ENCODE data around the gene RNASE1.
"Not testable (repeated sequence)": the region's sequence is repeated elsewhere in the genome, so short reads cannot be mapped to it uniquely, and the experiment has no call there.

Gene RNASE1

DNA sequence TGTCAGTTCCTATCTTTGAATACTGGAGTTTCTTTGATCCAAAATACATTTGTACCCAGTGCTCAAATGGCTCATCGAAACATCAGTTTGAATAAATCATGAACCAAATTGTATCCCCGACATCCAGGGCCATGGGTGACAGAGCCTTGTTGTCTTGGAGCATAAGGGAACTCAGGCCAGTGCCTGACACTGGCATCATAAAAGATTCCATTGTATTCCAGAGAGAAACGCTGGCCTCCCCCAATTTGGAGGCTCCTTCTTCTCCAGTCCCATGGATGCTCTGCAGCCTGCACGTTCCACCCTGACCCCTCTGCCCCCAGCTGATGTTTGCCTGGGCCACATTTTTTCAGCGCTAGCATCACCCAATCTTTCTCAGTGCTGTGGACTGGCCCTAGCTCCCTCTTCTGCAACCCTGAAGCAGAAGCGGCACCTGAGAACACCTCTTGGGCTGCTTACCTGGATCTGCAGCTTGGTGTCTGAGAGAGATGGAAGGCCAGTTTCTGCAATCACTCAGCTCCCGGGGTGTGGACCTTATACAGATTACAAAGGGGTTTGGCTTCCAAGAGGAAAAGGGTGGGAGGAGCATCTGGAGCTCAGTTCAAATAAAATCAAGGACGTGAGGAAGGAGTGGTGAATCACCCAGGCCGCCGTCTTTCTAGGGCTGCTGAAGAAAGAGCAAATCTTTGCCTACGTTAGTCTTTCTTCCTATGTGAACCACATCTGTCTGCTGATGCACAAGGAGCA is at the start of gene RNASE1:
TSS of gene RNASE1 (minus strand) at position 504 of the 744 bp plus-strand sequence. CDS start 776 bp downstream, outside the sequence.
- no peak for FAIRE-seq

DNA sequence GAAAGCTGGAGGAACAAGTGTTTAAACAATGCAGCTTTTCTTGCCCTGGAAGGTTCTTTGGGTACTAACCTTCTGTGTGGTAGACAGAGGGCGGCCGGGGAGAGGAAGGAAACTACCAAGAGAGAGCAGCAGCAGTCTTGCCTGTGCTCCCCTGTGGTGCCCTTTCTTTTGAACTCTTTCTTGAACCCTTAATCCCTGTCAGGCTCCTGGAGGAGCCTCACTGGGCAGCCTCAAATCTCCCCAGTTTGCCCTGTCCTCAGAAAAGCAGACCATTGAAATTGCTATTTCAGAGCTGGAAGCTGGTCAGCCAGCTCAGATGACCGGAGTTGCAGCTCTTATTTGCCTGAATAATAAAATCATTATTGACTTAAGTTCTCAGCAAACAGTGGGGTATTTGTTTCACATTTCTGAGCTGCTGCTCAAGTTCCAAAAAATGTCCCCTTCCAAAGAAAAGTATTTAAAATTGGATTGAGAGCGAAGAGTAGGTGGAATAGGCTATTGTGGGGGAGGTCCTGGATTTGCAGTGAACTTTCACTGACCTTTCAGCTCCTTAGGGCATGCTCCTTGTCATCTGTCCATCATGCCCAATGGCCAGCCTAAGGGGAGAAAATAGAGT is 46.4 kb upstream of the RNASE1 start:
- no peak for FAIRE-seq

DNA sequence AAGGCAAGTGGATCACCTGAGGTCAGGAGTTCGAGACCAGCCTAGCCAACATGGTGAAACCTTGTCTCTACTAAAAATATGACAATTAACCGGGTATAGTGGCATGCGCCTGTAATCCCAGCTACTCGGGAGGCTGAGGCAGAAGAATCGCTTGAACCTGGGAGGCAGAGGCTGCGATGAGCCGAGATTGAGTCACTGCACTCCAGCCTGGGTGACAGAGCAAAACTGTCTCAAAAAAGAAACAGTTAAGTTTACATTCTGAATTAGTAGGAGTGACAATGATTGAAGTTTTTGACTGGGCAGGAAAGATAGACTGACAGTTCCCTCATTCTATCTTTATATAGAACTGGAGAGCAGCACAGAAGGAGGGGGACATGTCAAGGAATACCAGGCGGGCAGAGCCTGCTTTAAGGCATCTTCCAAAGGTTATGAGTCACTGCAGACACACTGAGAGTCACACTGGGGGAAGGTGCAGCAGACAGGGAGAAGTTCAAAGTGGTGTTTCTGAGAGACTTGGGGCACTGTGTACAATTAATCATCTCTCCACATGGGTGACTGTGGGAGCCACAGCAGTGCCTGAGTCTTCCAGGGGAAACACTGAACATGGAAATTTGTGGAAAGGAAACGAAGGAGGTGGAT is 45.8 kb upstream of the RNASE1 start:
- no peak for FAIRE-seq

DNA sequence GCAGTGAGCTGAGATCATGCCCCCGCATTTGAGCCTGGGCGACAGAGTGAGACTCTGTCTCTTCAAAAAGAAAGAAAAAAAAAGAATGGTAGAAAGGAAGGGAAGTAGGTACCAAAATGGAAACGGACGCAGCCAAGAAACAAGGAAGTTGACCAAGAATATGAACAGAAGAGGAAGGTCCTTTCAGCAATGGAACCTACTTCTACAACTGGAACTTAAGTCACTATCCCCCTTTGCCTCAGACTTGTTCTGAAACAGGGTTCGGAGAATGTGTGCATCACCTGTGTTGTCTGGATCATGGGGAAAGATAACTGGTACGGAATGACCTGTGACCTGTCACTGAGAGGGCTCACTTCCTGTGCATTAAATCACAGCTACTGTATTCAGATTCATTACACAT is 43.9 kb upstream of the RNASE1 start:
- no peak for FAIRE-seq

DNA sequence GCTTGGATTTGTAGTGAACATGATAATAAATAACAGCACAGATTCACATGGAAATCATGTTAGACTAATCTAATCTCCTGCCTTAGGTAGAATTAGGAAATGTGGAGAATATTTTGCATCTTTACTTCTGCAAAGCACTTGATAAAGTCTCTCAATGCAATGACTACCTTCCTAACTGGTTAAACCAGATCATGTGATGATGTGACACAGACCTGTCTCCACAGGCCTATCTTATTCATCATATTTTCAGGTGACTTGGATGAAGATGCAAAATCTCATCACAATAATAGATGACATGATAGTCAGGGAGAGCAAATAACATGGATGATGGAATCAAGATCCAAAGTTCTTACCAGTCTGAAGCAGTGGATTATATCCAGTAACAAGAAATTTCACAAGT is 38.5 kb upstream of the RNASE1 start:
- FAIRE-seq = no peak

GRCh38 chr14:20837831-20838230 is 35.2 kb upstream of the RNASE1 start:
- no peak for FAIRE-seq

GRCh38 chr14:20836668-20837338 is 34.2 kb upstream of the RNASE1 start:
- no peak for FAIRE-seq

- FAIRE-seq = no peak
These were observed 32.3 kb upstream of the RNASE1 start for GRCh38 chr14:20834899-20835298.

- FAIRE-seq = no peak
These were observed 28.2 kb upstream of the RNASE1 start for GRCh38 chr14:20830831-20831230.

DNA sequence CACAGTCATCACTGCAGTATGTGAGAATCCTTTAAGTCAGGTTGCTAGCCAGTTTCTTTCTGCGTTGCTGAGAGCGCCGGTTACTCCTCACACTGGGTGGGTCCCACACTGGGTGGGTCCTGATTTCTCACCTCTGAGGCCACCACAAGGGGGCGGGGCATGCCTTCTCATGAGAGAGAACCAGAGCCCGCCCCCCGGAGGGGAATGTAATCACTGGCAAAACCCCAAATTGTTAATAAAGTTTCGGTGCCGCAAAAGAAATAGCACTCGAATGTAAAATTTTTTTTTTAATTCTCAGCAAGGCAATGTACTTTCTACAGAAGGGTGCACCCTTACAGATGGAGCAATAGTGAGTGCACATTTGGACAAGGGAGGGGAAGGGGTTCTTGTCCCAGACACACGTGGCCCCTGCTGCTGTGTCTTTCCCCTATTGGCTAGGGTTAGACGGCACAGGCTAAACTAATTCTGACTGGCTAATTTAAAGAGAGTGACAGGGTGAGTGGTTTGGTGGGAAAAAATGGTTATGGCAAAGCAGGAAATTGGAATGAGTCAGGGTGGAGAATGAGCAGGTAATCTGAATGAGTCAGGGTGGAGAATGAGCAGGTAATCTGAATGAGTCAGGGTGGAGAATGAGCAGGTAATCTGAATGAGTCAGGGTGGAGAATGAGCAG is 25.5 kb upstream of the RNASE1 start:
- not testable (repeated sequence) for FAIRE-seq

- no peak for FAIRE-seq
These were observed 24.7 kb upstream of the RNASE1 start for GRCh38 chr14:20827326-20827725.

DNA sequence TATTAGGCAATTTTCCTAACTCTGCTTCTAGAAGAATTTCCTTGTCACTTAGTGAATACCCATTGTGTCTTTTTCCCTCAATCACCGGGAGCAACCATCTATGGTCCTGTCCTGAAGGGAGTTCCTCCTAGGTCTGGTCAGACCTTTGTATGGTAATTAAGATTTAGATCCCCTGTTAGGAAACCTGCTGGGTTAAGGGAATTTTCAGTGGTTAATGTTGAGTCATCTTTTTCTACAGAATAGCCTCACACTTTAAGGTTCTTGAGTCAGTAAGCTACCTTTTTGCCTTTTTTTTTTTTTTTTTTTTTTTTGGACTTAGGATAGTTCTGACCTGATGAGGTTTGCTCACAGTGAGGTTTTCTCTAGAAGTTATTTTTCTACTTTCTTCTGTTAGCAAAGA is 24.0 kb upstream of the RNASE1 start:
- FAIRE-seq = not testable (repeated sequence)

- FAIRE-seq = no peak
These were observed 21.2 kb upstream of the RNASE1 start for GRCh38 chr14:20823859-20824258.

GRCh38 chr14:20821521-20822108 is 19.0 kb upstream of the RNASE1 start:
- FAIRE-seq = not testable (repeated sequence)

- no peak for FAIRE-seq
These were observed 17.6 kb upstream of the RNASE1 start for GRCh38 chr14:20820063-20820904.

DNA sequence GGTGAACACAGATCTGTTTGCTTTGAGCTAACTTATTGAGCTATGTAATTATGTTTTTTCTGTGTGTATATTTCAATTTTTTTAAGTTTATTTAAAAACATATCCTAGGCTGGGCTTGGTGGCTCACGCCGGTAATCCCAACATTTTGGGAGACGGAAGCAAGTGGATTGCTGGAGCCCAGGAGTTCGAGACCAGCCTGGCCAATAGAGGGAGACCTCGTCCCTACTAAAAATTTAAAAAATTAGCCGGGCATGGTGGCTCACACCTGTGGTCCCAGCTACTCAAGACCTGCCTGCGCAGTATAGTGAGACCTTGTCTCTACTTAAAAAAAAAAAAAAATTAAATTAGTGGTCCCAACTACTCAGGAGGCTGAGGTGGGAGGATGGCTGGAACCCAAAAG is 16.2 kb upstream of the RNASE1 start:
- no peak for FAIRE-seq

DNA sequence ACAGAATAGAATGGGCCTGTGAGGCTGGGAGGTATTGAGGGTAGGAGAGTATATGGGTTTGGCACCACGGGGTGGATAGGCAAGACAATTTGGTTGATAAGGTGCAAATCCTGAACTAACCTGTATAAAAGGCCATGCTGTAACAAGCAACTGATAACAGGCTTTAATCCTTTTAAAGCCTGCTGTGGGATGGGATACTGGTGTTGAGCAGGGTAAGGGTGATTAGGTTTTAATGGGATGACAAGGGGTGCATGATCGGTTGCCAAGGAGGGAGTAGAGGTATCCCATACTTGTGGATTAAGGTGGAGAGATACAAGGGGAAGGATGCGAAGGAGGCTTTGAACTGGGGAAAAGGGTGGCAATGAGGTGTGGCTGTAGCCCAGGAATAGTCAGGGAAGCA is 13.3 kb upstream of the RNASE1 start:
- FAIRE-seq = not testable (repeated sequence)

DNA sequence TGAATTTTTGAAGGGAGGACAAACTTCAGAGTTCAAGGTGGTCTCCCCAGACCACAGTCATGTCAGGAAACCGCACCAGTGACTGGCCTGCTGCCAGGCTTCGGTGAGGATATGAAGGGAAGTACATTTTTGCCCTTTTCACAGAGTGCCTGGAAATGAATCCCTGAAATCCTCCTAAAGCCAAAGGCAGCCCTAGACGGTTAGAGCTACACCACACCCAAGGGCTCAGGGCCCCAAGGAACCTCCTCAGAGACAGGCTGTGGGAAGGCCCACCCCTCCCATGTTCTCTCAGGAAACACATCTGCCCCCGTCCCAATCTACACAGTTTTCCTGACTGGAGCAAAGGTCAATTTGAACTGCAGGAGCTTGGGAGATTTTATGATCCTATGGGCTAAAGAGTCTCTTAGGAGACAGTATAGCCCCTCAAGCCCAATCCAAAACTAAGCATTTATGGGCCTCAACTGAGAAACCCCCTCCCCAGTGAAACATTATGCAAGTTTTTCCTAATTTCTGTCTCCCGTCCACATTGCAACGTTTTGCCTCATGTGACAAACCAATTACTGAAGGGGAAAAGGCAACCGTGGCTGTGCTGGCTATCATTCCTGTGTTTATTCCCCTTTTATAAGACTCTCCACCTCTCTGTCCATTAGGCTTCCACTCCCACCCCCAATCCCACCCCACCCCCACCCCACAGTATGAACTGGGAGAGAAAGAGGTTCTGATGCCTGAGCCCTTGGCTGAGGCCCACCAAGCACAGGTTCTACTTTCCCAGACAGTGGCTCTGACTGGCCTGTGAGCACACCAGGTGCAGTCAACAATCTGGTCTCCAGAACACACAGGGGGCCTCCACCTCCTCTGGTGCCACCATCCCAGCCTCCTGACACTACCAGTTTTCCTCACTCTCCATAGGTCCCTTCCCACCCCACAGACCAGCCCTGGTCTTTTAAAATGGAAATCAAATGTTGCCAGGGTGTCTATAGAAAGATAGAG is 9.6 kb upstream of the RNASE1 start:
- FAIRE-seq = no peak

DNA sequence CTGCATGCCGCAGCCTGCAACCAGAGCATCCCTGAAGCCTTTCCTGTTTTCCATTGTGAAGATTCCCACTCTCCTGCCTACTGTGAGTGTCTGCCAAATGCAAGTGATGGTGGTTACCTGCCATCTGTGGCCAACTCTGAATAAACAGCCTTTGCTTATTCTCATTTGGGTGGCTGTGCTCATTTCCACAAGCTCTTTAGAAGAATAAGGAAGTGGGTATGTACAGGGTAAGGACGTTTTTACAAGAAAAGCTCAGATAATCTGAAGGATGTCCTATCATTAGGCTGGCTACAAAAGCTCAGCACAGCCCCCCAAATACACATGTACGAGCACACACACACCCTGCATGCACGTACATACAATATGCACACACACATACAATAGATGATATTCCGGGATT is 7.3 kb upstream of the RNASE1 start:
- no peak for FAIRE-seq

- no peak for FAIRE-seq
These were observed 5.5 kb upstream of the RNASE1 start for GRCh38 chr14:20808162-20808483.

Data from endometrium (tissue), 2 donors.